Esophagus muscularis mucosa (tissue), 4 donors: ENCODE data around the gene C1orf159. TPM values are rescaled to one million over a fixed set of nuclear protein-coding genes. Genes with fewer than 3 reads are reported as not detected.

Experiments
- DNase-seq: peaks from one replicate; pipeline ENCODE4 v3.0.0-alpha.2; 2017; ENCODE audit errors: extremely low spot score
- H3K27ac ChIP-seq, 4 donors: fragments of 200-600 bp; sonication (generic); replicated peaks in 1 of 4; 1 replicate in 3 of 4; 2 replicates in 1 of 4; pipeline ENCODE4 v1.5.1; 2016 to 2019; ENCODE audit warnings: mild to moderate bottlenecking in 1 of 4
- H3K27me3 ChIP-seq, 4 donors: fragments of 200-600 bp; sonication (generic); one replicate each; pipeline versions ENCODE4 v1.5.1 to v1.6.0; 2016 to 2019
- H3K36me3 ChIP-seq, 4 donors: fragments of 200-600 bp; sonication (generic); one replicate each; pipeline ENCODE4 v1.5.1; 2016 to 2019
- H3K4me1 ChIP-seq, 4 donors: fragments of 200-600 bp; sonication (generic); one replicate each; pipeline ENCODE4 v1.5.1; 2016 to 2019
- H3K4me3 ChIP-seq, 4 donors: fragments of 200-600 bp; sonication (generic); 1 replicate in 2 of 4; 2 replicates in 2 of 4; pipeline ENCODE4 v1.5.1; 2016 to 2019; ENCODE audit warnings: mild to moderate bottlenecking in 4 of 4, moderate library complexity in 1 of 4
- H3K9me3 ChIP-seq, 4 donors: fragments of 200-600 bp; sonication (generic); 1 replicate in 3 of 4; 2 replicates in 1 of 4; pipeline ENCODE4 v1.5.1; 2016 to 2019
- CTCF ChIP-seq, 3 experiments: fragments of 200-600 bp in 2 of 3; fragments of 450-650 bp in 1 of 3; sonication (generic) in 2 of 3; IDR thresholded peaks; one replicate each; pipeline ENCODE4 v1.5.1; 2017 to 2019; ENCODE audit warnings: antibody characterized with exemption in 3 of 3, mild to moderate bottlenecking in 2 of 3, moderate library complexity in 1 of 3
- EP300 ChIP-seq: sonication (generic); formaldehyde crosslinking; IDR thresholded peaks from one replicate; pipeline ENCODE4 v1.6.1; 2017; ENCODE audit warnings: antibody characterized with exemption
- POLR2A ChIP-seq: fragments of 450-650 bp; IDR thresholded peaks from one replicate; pipeline ENCODE4 v1.6.1; 2017; ENCODE audit warnings: antibody characterized with exemption, moderate library complexity, mild to moderate bottlenecking, low read depth
- POLR2AphosphoS5 ChIP-seq, 2 donors: sonication (generic); formaldehyde crosslinking; IDR thresholded peaks; one replicate each; pipeline ENCODE4 v1.6.1; 2017; ENCODE audit warnings: antibody characterized with exemption in 2 of 2
- WGBS: methylation state at CpG from one replicate; pipeline ENCODE4 v1.1.5; 2018; 5-methylcytosine and 5-hydroxymethylcytosine counted together
- intact Hi-C: fragments of 100-400 bp; cut with DNase I; formaldehyde crosslinking; loops from one replicate; pipeline ENCODE4 v1.15.1; 2023
- total RNA-seq, 4 donors: library from RNA; depleted of rRNA; stranded (reverse); fragments of >200 nt; gene quantifications; one replicate each; pipeline versions ENCODE4 v1.1.0 to v1.2.1, GENCODE V29; 2016

C1orf159 gene
- total RNA-seq, 4 donors from 2014 or later, result 4.2 to 11.9 (median 8.5) TPM

DNA sequence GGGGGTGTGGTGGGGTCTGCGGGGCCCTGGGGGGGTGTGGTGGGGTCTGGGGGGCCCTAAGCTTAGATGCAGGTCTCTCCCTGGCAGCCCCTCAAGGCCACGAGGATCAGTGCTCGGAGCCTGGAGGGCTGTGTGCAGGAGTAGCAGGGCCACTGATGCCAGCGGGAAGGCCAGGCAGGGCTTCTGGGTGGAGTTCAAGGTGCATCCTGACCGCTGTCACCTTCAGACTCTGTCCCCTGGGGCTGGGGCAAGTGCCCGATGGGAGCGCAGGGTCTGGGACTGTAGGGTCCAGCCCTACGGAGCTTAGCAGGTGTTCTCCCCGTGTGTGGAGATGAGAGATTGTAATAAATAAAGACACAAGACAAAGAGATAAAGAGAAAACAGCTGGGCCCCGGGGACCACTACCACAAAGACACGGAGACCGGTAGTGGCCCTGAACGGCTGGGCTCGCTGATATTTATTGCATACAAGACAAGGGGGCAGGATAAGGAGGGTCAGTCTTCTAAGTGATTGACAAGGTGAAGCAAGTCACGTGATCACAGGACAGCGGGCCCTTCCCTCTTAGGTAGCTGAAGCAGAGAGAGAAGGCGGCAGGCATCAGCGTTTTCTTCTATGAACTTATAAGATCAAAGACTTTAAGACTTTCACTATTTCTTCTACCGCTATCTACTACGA lies 50.5 kb downstream of the C1orf159 start:
- DNase-seq, result no peak
- Histone ChIP-seq H3K36me3 (no peaks in the 10 kb centered on the region), H3K27me3 (peaks cover 7 to 89% (median 44%) of the 10 kb centered on the region in 4 donors), H3K27ac (no peak overlapping the region), H3K4me3 (no peak overlapping the region), H3K4me1 (peaks cover 22 to 45% (median 38%) of the 10 kb centered on the region in 4 donors), H3K9me3 (no peaks in the 10 kb centered on the region)
- TF ChIP-seq POLR2A, result no peak
- no peak for TF ChIP-seq POLR2AphosphoS5 (IDR thresholded peaks at IDR 0.05)
- TF ChIP-seq EP300, result no peak
- no peak for TF ChIP-seq CTCF (IDR thresholded peaks at IDR 0.05)
- intact Hi-C loops, result no loop called here
- WGBS, result 73% methylated on average over 15 of the region's 20 CpGs

DNA sequence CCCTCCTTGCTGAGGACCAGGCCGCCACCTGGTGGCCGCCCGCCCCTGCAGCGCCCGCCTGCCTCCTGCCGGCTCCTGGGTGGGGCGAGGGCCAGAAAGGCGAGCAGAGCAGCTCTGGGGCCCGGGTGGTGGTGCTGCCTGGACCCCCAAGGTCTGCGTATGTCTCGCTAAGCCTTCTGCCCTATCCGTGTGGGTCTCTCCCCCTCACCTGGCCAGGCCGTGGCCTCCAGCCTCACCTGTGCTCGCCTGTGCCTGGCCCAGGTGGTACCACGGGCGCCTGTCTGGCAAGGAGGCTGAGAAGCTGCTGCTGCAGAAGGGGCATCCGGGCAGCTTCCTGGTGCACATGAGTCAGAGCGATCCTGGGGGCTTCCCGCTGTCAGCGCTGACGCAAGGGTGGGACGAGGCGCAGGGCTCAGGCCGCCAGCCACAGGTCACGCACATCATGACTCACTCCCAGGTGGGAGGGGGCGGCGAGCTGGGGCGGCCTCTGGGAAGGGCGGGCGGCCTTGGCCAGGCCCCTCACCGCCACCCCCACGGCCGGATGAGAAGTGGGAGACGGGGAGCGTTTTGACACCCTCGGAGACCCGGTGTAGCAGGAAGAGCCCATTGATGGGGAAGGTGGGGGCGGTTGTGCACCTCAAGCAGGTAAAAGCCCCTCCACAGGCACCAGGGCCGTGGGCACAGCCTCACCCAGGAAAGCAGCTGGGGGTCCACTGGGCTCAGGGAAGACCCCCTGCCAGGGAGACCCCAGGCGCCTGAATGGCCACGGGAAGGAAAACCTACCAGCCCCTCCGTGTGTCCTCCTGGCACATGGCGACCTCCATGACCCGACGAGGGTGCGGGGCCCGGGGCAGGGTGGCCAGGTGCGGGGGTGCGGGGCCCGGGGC lies 51.7 kb downstream of the C1orf159 start:
- Histone ChIP-seq H3K27ac (no peak overlapping the region), H3K4me3 (no peak overlapping the region), H3K9me3 (no peaks in the 10 kb centered on the region), H3K36me3 (no peaks in the 10 kb centered on the region), H3K4me1 (peaks cover 27 to 51% (median 44%) of the 10 kb centered on the region in 4 donors), H3K27me3 (peaks cover 7 to 89% (median 46%) of the 10 kb centered on the region in 4 donors)
- no peak for DNase-seq
- intact Hi-C loops, result loop anchor here (2.0 kb wide), 1 partner anchor 79 kb away; no protein-coding TSS in a partner anchor
- TF ChIP-seq EP300, result no peak
- peak; percentile 88 to 95 (median 91) for TF ChIP-seq CTCF (IDR thresholded peaks at IDR 0.05)
- 13% methylated on average over 8 of the region's 50 CpGs for WGBS

DNA sequence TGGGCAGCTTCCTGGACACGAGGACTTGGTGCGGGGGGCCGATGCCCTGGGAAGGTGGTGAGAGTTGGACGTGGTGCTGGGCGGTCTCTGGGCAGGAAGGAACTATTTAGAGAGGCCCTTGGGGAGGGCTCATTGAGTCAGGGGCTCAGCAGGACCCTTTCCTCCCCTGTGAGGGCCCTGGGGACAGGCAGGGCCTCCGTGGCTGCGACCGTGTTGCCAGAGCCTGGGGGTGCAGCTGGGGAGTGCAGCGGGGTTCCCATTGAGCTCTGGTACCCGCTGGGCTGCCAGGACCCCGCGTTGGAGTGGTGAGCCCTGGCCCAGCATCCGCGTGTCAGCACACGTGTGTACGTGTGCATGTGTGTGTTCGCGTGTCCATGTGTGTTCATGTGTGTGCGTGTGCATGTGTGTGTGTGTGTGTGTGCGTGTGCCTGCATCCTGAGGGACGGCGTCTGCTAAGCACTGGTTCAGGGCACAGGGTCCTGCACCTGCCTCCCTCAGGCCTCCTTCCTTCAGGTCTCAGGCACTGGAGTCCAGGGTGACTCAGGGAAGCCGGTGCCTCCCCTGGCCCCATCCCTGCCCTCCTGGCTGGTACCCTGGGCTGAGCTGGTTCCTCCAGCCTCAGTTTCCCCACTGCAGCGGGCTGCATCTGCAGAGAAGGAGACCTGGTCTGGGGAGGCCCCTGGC lies 52.5 kb downstream of the C1orf159 start:
- Histone ChIP-seq H3K4me1 (peaks cover 25 to 51% (median 44%) of the 10 kb centered on the region in 4 donors), H3K27ac (no peak overlapping the region), H3K27me3 (peaks cover 4 to 89% (median 42%) of the 10 kb centered on the region in 4 donors), H3K4me3 (no peak overlapping the region), H3K36me3 (no peaks in the 10 kb centered on the region), H3K9me3 (no peaks in the 10 kb centered on the region)
- no peak for TF ChIP-seq CTCF (IDR thresholded peaks at IDR 0.05)
- TF ChIP-seq EP300, result no peak
- no peak for TF ChIP-seq POLR2A
- TF ChIP-seq POLR2AphosphoS5 (IDR thresholded peaks at IDR 0.05), result no peak
- intact Hi-C loops, result loop anchor here (2.0 kb wide), 1 partner anchor 79 kb away; no protein-coding TSS in a partner anchor
- WGBS, result 75% methylated on average over 20 of the region's 24 CpGs
- no peak for DNase-seq

GRCh38 chr1:1062348-1063163 lies 53.3 kb downstream of the C1orf159 start:
- DNase-seq, result no peak
- no peaks in the 10 kb centered on the region for H3K36me3 ChIP-seq
- H3K4me3 ChIP-seq, result no peak overlapping the region
- intact Hi-C loops, result loop anchor here (2.0 kb wide), 1 partner anchor 78 kb away; no protein-coding TSS in a partner anchor
- TF ChIP-seq EP300 (no peak), POLR2A (no peak), POLR2AphosphoS5 (IDR thresholded peaks at IDR 0.05) (no peak), CTCF (IDR thresholded peaks at IDR 0.05) (no peak)
- H3K27me3 ChIP-seq, result peaks cover 4 to 89% (median 38%) of the 10 kb centered on the region in 4 donors
- H3K27ac ChIP-seq, result no peak overlapping the region
- H3K9me3 ChIP-seq, result no peaks in the 10 kb centered on the region
- H3K4me1 ChIP-seq, result peaks cover 22 to 52% (median 41%) of the 10 kb centered on the region in 4 donors
- 68% methylated on average over 2 of the region's 29 CpGs for WGBS
